ENCODE data around the gene OR4X2.

DNA sequence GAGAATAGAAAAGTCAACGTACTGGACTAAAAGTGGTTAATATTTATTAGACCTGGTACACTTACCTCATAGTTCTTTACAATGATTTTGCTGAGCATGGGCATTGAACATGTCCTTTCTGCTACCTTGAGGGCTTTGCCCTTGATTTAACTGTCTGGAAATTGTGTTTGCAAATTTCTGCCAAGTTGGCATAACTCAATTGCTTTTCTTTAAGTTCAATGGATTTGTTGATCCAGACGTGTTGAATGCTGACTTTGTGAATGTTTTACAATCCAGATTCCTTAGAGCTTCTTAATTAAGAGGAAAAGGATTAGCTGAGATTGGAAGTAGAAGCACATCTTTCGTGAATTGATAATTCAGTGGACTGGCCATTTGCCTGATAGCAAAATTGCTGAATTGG lies 7.2 kb upstream of the OR4X2 start:
- TF ChIP-seq CTCF (IDR thresholded peaks at IDR 0.05; ENCODE audit: low read depth, low read length, poor library complexity, severe bottlenecking) (no peak), EZH2phosphoT487 (IDR thresholded peaks at IDR 0.05; ENCODE audit: borderline replicate concordance, low read length) (no peak)
